ENCODE measurements around the gene PRKAB1. TPM values are rescaled to one million over a fixed set of nuclear protein-coding genes. Genes with fewer than 3 reads are reported as not detected.

The PRKAB1 gene
- total and polyA plus RNA-seq, 9 of the 15 experiments (the other 6 are each of a cell fraction or from before 2014, with no cell fraction given): 32.6 to 94.2 (median 63.8) TPM

- TF ChIP-seq ELK1 (CRISPR knock-in tag; IDR thresholded peaks at IDR 0.05): no peak
- no peak for TF ChIP-seq FOXJ2 (tag; IDR thresholded peaks at IDR 0.05)
- no peak for TF ChIP-seq CHCHD3 (CRISPR knock-in tag; IDR thresholded peaks at IDR 0.05)
- peak; percentile 79 for TF ChIP-seq PRDM10 (IDR thresholded peaks at IDR 0.05; ENCODE audit: partially characterized antibody)
- TF ChIP-seq SMC3 (conservative IDR thresholded peaks at IDR 0.05; ENCODE audit: insufficient read depth, low read depth, low read length): 0 out of 2 replicates have a peak, but pooled peaks have one; percentile 5
- no peak for TF ChIP-seq BMI1 (IDR thresholded peaks at IDR 0.05; ENCODE audit: low read length)
- TF ChIP-seq MAFG (tag; conservative IDR thresholded peaks at IDR 0.05): no peak
- TF ChIP-seq E4F1 (CRISPR knock-in tag; IDR thresholded peaks at IDR 0.05; ENCODE audit: borderline replicate concordance): no peak
- TF ChIP-seq CBFA2T3 (IDR thresholded peaks at IDR 0.05): no peak
Measured at GRCh38 chr12:119695034-119695433, 27.1 kb downstream of the PRKAB1 start (continued).

Data from K562 (cell line).